Measurements from ENCODE around the gene ZPBP2. TPM values are rescaled to one million over a fixed set of nuclear protein-coding genes. Genes with fewer than 3 reads are reported as not detected.

ZPBP2 gene
- total RNA-seq, 1 experiment from 2014 or later = not detected

DNA sequence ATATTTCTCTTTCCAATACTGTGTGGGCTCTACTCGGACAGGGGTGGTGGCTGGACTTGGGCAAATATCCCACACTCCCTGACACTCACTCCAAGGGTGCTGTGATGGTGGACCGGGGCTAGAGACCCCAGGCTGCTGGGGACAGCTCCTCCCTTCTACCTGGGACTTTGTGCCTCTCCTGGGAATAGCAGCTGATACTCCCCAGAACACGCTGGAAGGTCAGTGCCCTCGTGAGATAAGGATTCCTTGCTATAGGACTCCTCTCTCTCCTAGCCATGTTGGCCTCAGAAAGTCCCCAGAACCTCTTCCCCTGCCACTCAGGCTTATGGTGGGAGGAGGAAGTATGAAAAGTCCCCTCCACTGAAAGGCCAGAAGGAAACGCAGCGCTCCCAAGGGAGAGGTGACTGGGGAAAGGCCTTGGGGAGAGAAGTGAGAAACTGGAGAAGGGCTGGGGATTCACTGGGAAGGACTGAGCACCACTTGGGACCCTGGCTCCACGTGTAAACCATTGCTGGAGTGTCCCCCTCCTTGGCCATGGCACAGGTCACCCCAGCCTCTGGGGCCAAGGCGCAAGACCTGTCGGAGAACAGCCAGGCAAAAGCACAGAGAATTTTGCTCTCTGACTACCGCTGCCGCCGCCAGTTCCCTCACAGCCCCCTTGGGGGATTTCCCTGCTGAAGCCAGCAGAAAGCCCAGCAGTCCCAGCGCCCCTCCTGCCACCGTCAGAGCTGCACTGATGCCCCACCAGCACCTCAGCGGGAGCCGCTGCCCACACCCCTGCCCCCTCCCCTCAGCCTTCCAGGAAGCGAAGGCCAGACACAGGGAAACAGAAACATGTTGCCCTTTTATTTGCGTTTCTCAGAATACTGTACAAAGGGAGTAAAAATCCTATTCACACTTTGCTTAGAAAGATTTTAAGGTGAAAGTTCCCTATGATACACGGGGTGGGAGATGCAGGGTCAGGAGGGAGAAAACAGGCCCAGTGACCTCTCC is 52.5 kb downstream of the ZPBP2 start:
- no peaks in the 10 kb centered on the region for H3K9me3 Mint-ChIP-seq
- peaks cover 17% of the 10 kb centered on the region for H3K4me1 Mint-ChIP-seq
- H3K4me3 Mint-ChIP-seq = no peak overlapping the region
- POLR2A ChIA-PET = no interaction called here
- ATAC-seq (no peak), DNase-seq (ENCODE audit: low spot score) (no peak)
- no peak overlapping the region for H3K27ac Mint-ChIP-seq
- CTCF ChIA-PET = no interaction called here
- no peaks in the 10 kb centered on the region for H3K27me3 Mint-ChIP-seq (ENCODE audit: low read depth)
- H3K36me3 Mint-ChIP-seq = peaks cover 20% of the 10 kb centered on the region
- TF ChIP-seq NFE2L1 (CRISPR knock-in tag; IDR thresholded peaks at IDR 0.05) (no peak), FOXP1 (CRISPR knock-in tag; IDR thresholded peaks at IDR 0.05; ENCODE audit: borderline replicate concordance) (no peak), GTF2I (CRISPR knock-in tag; conservative IDR thresholded peaks at IDR 0.05) (no peak)
- TF ChIP-seq, protein P1, sequence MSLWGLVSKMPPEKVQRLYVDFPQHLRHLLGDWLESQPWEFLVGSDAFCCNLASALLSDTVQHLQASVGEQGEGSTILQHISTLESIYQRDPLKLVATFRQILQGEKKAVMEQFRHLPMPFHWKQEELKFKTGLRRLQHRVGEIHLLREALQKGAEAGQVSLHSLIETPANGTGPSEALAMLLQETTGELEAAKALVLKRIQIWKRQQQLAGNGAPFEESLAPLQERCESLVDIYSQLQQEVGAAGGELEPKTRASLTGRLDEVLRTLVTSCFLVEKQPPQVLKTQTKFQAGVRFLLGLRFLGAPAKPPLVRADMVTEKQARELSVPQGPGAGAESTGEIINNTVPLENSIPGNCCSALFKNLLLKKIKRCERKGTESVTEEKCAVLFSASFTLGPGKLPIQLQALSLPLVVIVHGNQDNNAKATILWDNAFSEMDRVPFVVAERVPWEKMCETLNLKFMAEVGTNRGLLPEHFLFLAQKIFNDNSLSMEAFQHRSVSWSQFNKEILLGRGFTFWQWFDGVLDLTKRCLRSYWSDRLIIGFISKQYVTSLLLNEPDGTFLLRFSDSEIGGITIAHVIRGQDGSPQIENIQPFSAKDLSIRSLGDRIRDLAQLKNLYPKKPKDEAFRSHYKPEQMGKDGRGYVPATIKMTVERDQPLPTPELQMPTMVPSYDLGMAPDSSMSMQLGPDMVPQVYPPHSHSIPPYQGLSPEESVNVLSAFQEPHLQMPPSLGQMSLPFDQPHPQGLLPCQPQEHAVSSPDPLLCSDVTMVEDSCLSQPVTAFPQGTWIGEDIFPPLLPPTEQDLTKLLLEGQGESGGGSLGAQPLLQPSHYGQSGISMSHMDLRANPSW (CRISPR knock-in tag; conservative IDR thresholded peaks at IDR 0.05; ENCODE audit: low read depth) = no peak

GRCh38 chr17:39921323-39921722 is 53.3 kb downstream of the ZPBP2 start:
- Mint-ChIP-seq H3K27me3 (ENCODE audit: low read depth) (no peaks in the 10 kb centered on the region), H3K9me3 (no peaks in the 10 kb centered on the region), H3K36me3 (peaks cover 20% of the 10 kb centered on the region), H3K4me3 (no peak overlapping the region), H3K27ac (no peak overlapping the region), H3K4me1 (peaks cover 23% of the 10 kb centered on the region)
- POLR2A ChIA-PET = no interaction called here
- CTCF ChIA-PET = no interaction called here
- no peak for TF ChIP-seq ZNF263 (CRISPR knock-in tag; IDR thresholded peaks at IDR 0.05; ENCODE audit: low read depth)
- TF ChIP-seq, protein P2, sequence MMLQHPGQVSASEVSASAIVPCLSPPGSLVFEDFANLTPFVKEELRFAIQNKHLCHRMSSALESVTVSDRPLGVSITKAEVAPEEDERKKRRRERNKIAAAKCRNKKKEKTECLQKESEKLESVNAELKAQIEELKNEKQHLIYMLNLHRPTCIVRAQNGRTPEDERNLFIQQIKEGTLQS (CRISPR knock-in tag; conservative IDR thresholded peaks at IDR 0.05) = no peak
- no peak for TF ChIP-seq ZNF396 (CRISPR knock-in tag; IDR thresholded peaks at IDR 0.05; ENCODE audit: borderline replicate concordance)
- TF ChIP-seq, protein P1 (CRISPR knock-in tag; conservative IDR thresholded peaks at IDR 0.05; ENCODE audit: low read depth) = no peak
- no peak for TF ChIP-seq E2F1 (CRISPR knock-in tag; IDR thresholded peaks at IDR 0.05)
- no peak for TF ChIP-seq HMGA2 (CRISPR knock-in tag; IDR thresholded peaks at IDR 0.05)
- TF ChIP-seq ZSCAN18 (CRISPR knock-in tag; IDR thresholded peaks at IDR 0.05) = no peak
- TF ChIP-seq ESRRA (CRISPR knock-in tag; IDR thresholded peaks at IDR 0.05; ENCODE audit: borderline replicate concordance) = no peak
- TF ChIP-seq, protein P3, sequence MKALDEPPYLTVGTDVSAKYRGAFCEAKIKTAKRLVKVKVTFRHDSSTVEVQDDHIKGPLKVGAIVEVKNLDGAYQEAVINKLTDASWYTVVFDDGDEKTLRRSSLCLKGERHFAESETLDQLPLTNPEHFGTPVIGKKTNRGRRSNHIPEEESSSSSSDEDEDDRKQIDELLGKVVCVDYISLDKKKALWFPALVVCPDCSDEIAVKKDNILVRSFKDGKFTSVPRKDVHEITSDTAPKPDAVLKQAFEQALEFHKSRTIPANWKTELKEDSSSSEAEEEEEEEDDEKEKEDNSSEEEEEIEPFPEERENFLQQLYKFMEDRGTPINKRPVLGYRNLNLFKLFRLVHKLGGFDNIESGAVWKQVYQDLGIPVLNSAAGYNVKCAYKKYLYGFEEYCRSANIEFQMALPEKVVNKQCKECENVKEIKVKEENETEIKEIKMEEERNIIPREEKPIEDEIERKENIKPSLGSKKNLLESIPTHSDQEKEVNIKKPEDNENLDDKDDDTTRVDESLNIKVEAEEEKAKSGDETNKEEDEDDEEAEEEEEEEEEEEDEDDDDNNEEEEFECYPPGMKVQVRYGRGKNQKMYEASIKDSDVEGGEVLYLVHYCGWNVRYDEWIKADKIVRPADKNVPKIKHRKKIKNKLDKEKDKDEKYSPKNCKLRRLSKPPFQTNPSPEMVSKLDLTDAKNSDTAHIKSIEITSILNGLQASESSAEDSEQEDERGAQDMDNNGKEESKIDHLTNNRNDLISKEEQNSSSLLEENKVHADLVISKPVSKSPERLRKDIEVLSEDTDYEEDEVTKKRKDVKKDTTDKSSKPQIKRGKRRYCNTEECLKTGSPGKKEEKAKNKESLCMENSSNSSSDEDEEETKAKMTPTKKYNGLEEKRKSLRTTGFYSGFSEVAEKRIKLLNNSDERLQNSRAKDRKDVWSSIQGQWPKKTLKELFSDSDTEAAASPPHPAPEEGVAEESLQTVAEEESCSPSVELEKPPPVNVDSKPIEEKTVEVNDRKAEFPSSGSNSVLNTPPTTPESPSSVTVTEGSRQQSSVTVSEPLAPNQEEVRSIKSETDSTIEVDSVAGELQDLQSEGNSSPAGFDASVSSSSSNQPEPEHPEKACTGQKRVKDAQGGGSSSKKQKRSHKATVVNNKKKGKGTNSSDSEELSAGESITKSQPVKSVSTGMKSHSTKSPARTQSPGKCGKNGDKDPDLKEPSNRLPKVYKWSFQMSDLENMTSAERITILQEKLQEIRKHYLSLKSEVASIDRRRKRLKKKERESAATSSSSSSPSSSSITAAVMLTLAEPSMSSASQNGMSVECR (CRISPR knock-in tag; IDR thresholded peaks at IDR 0.05; ENCODE audit: borderline replicate concordance) = no peak
- TF ChIP-seq, protein P4, sequence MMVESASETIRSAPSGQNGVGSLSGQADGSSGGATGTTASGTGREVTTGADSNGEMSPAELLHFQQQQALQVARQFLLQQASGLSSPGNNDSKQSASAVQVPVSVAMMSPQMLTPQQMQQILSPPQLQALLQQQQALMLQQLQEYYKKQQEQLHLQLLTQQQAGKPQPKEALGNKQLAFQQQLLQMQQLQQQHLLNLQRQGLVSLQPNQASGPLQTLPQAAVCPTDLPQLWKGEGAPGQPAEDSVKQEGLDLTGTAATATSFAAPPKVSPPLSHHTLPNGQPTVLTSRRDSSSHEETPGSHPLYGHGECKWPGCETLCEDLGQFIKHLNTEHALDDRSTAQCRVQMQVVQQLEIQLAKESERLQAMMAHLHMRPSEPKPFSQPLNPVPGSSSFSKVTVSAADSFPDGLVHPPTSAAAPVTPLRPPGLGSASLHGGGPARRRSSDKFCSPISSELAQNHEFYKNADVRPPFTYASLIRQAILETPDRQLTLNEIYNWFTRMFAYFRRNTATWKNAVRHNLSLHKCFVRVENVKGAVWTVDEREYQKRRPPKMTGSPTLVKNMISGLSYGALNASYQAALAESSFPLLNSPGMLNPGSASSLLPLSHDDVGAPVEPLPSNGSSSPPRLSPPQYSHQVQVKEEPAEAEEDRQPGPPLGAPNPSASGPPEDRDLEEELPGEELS (CRISPR knock-in tag; IDR thresholded peaks at IDR 0.05) = no peak
- TF ChIP-seq CREM (CRISPR knock-in tag; IDR thresholded peaks at IDR 0.05) = no peak
- TF ChIP-seq TEAD1 (CRISPR knock-in tag; IDR thresholded peaks at IDR 0.05) = no peak
- DNase-seq (ENCODE audit: low spot score) = no peak
- no peak for ATAC-seq
